HepG2 (cell line): ENCODE data around the gene TANC1. TPM values are rescaled to one million over a fixed set of nuclear protein-coding genes. Genes with fewer than 3 reads are reported as not detected.

Source experiments
- AGO2 ChIP-seq: fragments of 200-400 bp; formaldehyde crosslinking; optimal IDR thresholded peaks from 2 replicates; pipeline ENCODE3; 2017; ENCODE audit warnings: mild to moderate bottlenecking, low read depth, low read length, moderate library complexity
- CBX1 ChIP-seq: IDR thresholded peaks from one replicate; pipeline ENCODE4 v1.6.1; 2016; ENCODE audit warnings: antibody characterized with exemption, low read depth
- E2F5 ChIP-seq: sonication (generic); formaldehyde crosslinking; conservative IDR thresholded peaks from 2 replicates; pipeline ENCODE4 v1.4.0; 2020; ENCODE audit warnings: missing genetic modification reagents
- EEA1 ChIP-seq: sonication (generic); formaldehyde crosslinking; IDR thresholded peaks from 2 replicates; pipeline ENCODE4 v1.5.1; 2020; ENCODE audit warnings: mild to moderate bottlenecking, missing genetic modification reagents, borderline replicate concordance
- FOXO1 ChIP-seq: sonication (generic); formaldehyde crosslinking; IDR thresholded peaks from 2 replicates; pipeline ENCODE4 v1.4.0; 2020; ENCODE audit warnings: missing genetic modification reagents
- GZF1 ChIP-seq: sonication (generic); formaldehyde crosslinking; IDR thresholded peaks from 2 replicates; pipeline ENCODE4 v1.5.1; 2020; ENCODE audit warnings: mild to moderate bottlenecking, missing genetic modification reagents
- HMG20B ChIP-seq: conservative IDR thresholded peaks from 2 replicates; pipeline ENCODE4 v1.6.1; 2016; ENCODE audit warnings: missing genetic modification reagents, missing compliant biosample characterization
- HMGXB4 ChIP-seq, 2 experiments: sonication (generic) in 1 of 2; formaldehyde crosslinking in 1 of 2; IDR thresholded peaks; 2 replicates each; pipeline versions ENCODE4 v1.4.0 to v1.6.1; 2018 to 2020; ENCODE audit warnings: missing genetic modification reagents in 2 of 2, borderline replicate concordance in 1 of 2, low read depth in 1 of 2, mild to moderate bottlenecking in 1 of 2, missing biosample characterization in 1 of 2
- HOXA3 ChIP-seq: sonication (generic); formaldehyde crosslinking; IDR thresholded peaks from 2 replicates; pipeline ENCODE4 v1.5.0; 2020; ENCODE audit warnings: missing genetic modification reagents
- NFYC ChIP-seq: IDR thresholded peaks from 2 replicates; pipeline ENCODE4 v1.6.1; 2016; ENCODE audit warnings: missing genetic modification reagents, missing compliant biosample characterization
- POGK ChIP-seq: sonication (generic); formaldehyde crosslinking; conservative IDR thresholded peaks from 2 replicates; pipeline ENCODE4 v1.8.0; 2022; ENCODE audit warnings: mild to moderate bottlenecking, moderate library complexity, missing genetic modification reagents
- RARA ChIP-seq: IDR thresholded peaks from 2 replicates; pipeline ENCODE4 v1.6.1; 2016; ENCODE audit warnings: missing genetic modification reagents, missing compliant biosample characterization
- SAP130 ChIP-seq: IDR thresholded peaks from 2 replicates; pipeline ENCODE4 v1.6.1; 2016; ENCODE audit warnings: low read depth
- SP2 ChIP-seq: sonication (generic); formaldehyde crosslinking; IDR thresholded peaks from 2 replicates; pipeline ENCODE4 v1.5.1; 2020; ENCODE audit warnings: mild to moderate bottlenecking, missing genetic modification reagents
- TCF7L2 ChIP-seq: IDR thresholded peaks from 2 replicates; pipeline ENCODE4 v1.6.1; 2011; ENCODE audit warnings: mild to moderate bottlenecking, low read depth, low read length, moderate library complexity
- TFDP1 ChIP-seq: IDR thresholded peaks from 2 replicates; pipeline ENCODE4 v1.6.1; 2016; ENCODE audit warnings: missing compliant biosample characterization, missing genetic modification reagents, borderline replicate concordance
- TFE3 ChIP-seq: IDR thresholded peaks from 2 replicates; pipeline ENCODE4 v1.6.1; 2016
- ZBTB2 ChIP-seq: sonication (generic); formaldehyde crosslinking; IDR thresholded peaks from 2 replicates; pipeline ENCODE4 v1.8.0; 2022; ENCODE audit warnings: low read depth, missing genetic modification reagents
- ZFP82 ChIP-seq: sonication (generic); formaldehyde crosslinking; IDR thresholded peaks from 2 replicates; pipeline ENCODE4 v1.5.1; 2020; ENCODE audit warnings: mild to moderate bottlenecking, missing genetic modification reagents, borderline replicate concordance
- ZNF772 ChIP-seq: sonication (generic); formaldehyde crosslinking; IDR thresholded peaks from 2 replicates; pipeline ENCODE4 v1.5.0; 2020; ENCODE audit warnings: mild to moderate bottlenecking, missing genetic modification reagents
- polyA plus RNA-seq, 8 experiments: library from polyadenylated mRNA; depleted of rRNA in 3 of 8; stranded (reverse) in 7 of 8; unstranded in 1 of 8; fragments of >200 nt; fragmentation: Illumina TruSeq in 4 of 8; extraction: Trizol in 4 of 8; gene quantifications; 2 replicates each; pipeline versions ENCODE4 v1.2.1 to v1.2.3, GENCODE V29; 2011 to 2016; ENCODE audit warnings: low read depth in 4 of 8, missing spikeins in 1 of 8, mixed read lengths in 1 of 8; ENCODE audit not compliant: insufficient read depth in 1 of 8
- total RNA-seq, 5 experiments: library from RNA; depleted of rRNA; stranded (reverse); fragments of >200 nt; fragmentation: Illumina TruSeq; extraction: Trizol; gene quantifications; 2 replicates each; pipeline ENCODE4 v1.2.3, GENCODE V29; 2016; ENCODE audit warnings: low read depth in 1 of 5

The TANC1 gene
- total and polyA plus RNA-seq, 2 of the 13 experiments (the other 11 are each of a cell fraction or from before 2014, with no cell fraction given): 2.3 to 5.6 TPM

GRCh38 chr2:158968396-158969161 is at the start of gene TANC1 (continued):
- TF ChIP-seq TFDP1 (peak; percentile 85; the same call in 1 of the 2 replicates), HMGXB4 (CRISPR knock-in tag; IDR thresholded peaks at IDR 0.05; ENCODE audit: borderline replicate concordance in 1 of 2, low read depth in 1 of 2) (peak; percentile 26 to 78; a peak in 2 of 4 replicates), AGO2 (peak; percentile 27), TFE3 (CRISPR knock-in tag) (no peak), POGK (CRISPR knock-in tag) (peak; percentile 17; the same call in 1 of the 2 replicates), ZBTB2 (peak; percentile 76), ZFP82 (CRISPR knock-in tag) (no peak; the same call in 1 of the 2 replicates), RARA (CRISPR knock-in tag) (0 out of 2 replicates have a peak, but pooled peaks have one; percentile 7), FOXO1 (CRISPR knock-in tag) (0 out of 2 replicates have a peak, but pooled peaks have one; percentile 25), HOXA3 (CRISPR knock-in tag) (no peak; the same call in 1 of the 2 replicates), SP2 (CRISPR knock-in tag) (0 out of 2 replicates have a peak, but pooled peaks have one; percentile 22), E2F5 (CRISPR knock-in tag) (0 out of 2 replicates have a peak, but pooled peaks have one; percentile 46), GZF1 (CRISPR knock-in tag) (no peak), CBX1 (peak; percentile 27), SAP130 (CRISPR knock-in tag) (peak; percentile 48), NFYC (CRISPR knock-in tag) (peak; percentile 52), TCF7L2 (no peak), ZNF772 (CRISPR knock-in tag) (peak; percentile 28; the same call in 1 of the 2 replicates), EEA1 (CRISPR knock-in tag) (peak; percentile 78; the same call in 1 of the 2 replicates), HMG20B (CRISPR knock-in tag) (0 out of 2 replicates have a peak, but pooled peaks have one; percentile 42)
